Activated CD4-positive, alpha-beta memory T cell treated with anti-CD3 and anti-CD28 coated beads, Interleukin-2, amount 10 ng/mL, durations not matched to agents 7 days and 5 days (primary cell): ENCODE results near the gene ATP6V1B1. TPM values are rescaled to one million over a fixed set of nuclear protein-coding genes. Genes with fewer than 3 reads are reported as not detected.

ENCODE experiments used
- CTCF ChIA-PET: fragments of 350-600 bp; sonication (Branson Sonifier 250); formaldehyde crosslinking; loops from one replicate; lab custom pipeline; 2021; ENCODE audit warnings: antibody characterized with exemption, inconsistent platforms; lab: Charles Lee
- POLR2A ChIA-PET: fragments of 350-600 bp; sonication (Branson Sonifier 250); formaldehyde crosslinking; loops from one replicate; lab custom pipeline; 2021; ENCODE audit warnings: antibody characterized with exemption; lab: Charles Lee
- DNase-seq: peaks from one replicate; pipeline ENCODE4 v3.0.0-alpha.2; 2020
- H3K27ac Mint-ChIP-seq: one replicate; pipeline ENCODE4 v1.8.0; 2021; ENCODE audit warnings: mild to moderate bottlenecking, mixed read lengths
- H3K27me3 Mint-ChIP-seq: one replicate; pipeline ENCODE4 v1.8.0; 2021; ENCODE audit warnings: mixed read lengths
- H3K36me3 Mint-ChIP-seq: one replicate; pipeline ENCODE4 v1.8.0; 2021; ENCODE audit warnings: low read depth, mixed read lengths
- H3K4me1 Mint-ChIP-seq: one replicate; pipeline ENCODE4 v1.8.0; 2021; ENCODE audit warnings: mixed read lengths
- H3K4me3 Mint-ChIP-seq: one replicate; pipeline ENCODE4 v1.8.0; 2021; ENCODE audit warnings: mild to moderate bottlenecking, mixed read lengths
- H3K9me3 Mint-ChIP-seq: one replicate; pipeline ENCODE4 v1.8.0; 2021; ENCODE audit warnings: mixed read lengths
- total RNA-seq, 2 experiments: library from RNA; stranded (reverse); gene quantifications; one replicate each; pipeline ENCODE4 v1.2.3, GENCODE V29; 2021

Gene ATP6V1B1
- total RNA-seq, 2 experiments from 2014 or later, result not detected

GRCh38 chr2:70961648-70961994, 25.9 kb downstream of the ATP6V1B1 start:
- ChIA-PET CTCF (interaction anchor here (1.9 kb wide), 1 partner anchor 23 kb away, joined by 6 read pairs; no protein-coding TSS in a partner anchor), POLR2A (no interaction called here)
- no peak overlapping the region for H3K4me3 Mint-ChIP-seq
- H3K27me3 Mint-ChIP-seq, result peaks cover 19% of the 10 kb centered on the region
- no peaks in the 10 kb centered on the region for H3K36me3 Mint-ChIP-seq
- no peak for DNase-seq
- no peak overlapping the region for H3K27ac Mint-ChIP-seq
- peaks cover 16% of the 10 kb centered on the region for H3K4me1 Mint-ChIP-seq
- no peaks in the 10 kb centered on the region for H3K9me3 Mint-ChIP-seq

- Mint-ChIP-seq H3K27ac (no peak overlapping the region), H3K9me3 (no peaks in the 10 kb centered on the region), H3K4me3 (no peak overlapping the region), H3K4me1 (peaks cover 16% of the 10 kb centered on the region), H3K27me3 (peaks cover 24% of the 10 kb centered on the region), H3K36me3 (no peaks in the 10 kb centered on the region)
- ChIA-PET POLR2A (no interaction called here), CTCF (interaction anchor here (1.8 to 3.0 kb wide), 3 partner anchors 14 to 40 kb away, joined by 6 to 11 read pairs (median 6); no protein-coding TSS in a partner anchor)
- DNase-seq, result peak; percentile 14
Measured at GRCh38 chr2:70962211-70962884, 26.6 kb downstream of the ATP6V1B1 start.

DNA sequence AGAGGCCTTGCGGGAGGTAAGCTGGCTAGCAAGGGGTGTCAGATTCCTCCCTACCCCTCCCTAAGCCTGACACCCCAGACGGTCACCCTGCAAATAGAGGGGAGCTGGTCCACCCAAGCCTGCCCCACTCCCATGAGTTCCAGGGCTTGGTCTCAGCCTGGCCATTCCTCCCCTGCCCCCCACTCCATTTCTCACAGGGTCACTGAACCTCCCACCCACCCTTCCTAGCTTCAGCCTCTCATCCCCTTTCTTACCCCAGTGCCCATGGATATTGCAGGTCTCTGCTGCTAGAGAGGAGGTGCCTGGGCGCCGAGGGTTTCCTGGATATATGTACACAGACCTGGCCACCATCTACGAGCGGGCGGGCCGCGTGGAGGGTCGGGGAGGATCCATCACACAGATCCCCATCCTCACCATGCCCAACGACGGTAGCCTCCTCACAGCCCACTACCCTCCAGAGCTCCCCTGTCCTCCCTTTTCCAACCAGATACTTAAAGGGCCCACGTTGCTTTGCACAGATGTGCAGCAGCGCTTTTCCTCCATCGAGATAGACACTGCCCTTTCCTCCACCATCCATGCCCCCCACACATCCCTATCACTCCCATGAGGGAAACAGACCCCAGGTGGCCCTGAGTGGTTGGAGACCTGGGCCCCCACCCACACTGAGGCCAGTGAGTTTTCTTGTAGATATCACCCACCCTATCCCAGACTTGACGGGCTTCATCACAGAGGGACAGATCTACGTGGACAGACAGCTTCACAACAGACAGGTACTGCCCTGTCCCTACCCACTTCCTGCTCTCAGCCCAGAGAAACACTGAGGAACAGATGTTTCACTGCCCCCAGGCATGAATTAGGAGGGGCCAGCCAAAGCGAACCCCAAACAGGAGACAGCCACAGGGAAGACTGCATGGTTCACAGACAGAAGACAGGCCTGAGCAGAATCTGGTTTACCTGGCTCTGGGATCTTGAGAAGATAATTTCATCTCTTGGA, 27.5 kb downstream of the ATP6V1B1 start:
- no peak overlapping the region for H3K27ac Mint-ChIP-seq
- no peak overlapping the region for H3K4me3 Mint-ChIP-seq
- CTCF ChIA-PET, result interaction anchor here (1.2 to 4.0 kb wide), 8 partner anchors 9 to 192 kb away, joined by 3 to 20 read pairs (median 6); no protein-coding TSS in a partner anchor
- POLR2A ChIA-PET, result interaction anchor here (1.1 kb wide), 1 partner anchor 15 kb away, joined by 4 read pairs; no protein-coding TSS in a partner anchor
- H3K4me1 Mint-ChIP-seq, result peaks cover 10% of the 10 kb centered on the region
- H3K27me3 Mint-ChIP-seq, result peaks cover 30% of the 10 kb centered on the region
- H3K9me3 Mint-ChIP-seq, result no peaks in the 10 kb centered on the region
- H3K36me3 Mint-ChIP-seq, result no peaks in the 10 kb centered on the region
- peak; percentile 15 for DNase-seq

DNA sequence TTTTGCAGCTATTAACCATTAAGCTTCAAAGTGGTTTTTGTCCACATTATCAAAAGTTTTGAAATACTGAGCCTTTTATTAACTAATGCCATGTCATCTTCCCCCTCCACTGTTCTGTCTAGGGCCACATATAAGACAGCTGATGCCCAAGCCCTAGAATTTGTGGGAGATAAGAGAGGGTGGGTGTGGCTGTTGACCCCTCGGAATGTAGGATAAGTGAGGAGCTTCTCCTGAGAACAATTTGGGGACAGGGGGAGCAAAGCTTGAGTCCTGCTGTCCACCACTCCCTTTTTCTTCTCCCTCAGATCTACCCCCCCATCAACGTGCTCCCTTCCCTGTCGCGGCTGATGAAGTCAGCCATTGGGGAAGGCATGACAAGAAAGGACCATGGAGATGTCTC, 28.4 kb downstream of the ATP6V1B1 start:
- CTCF ChIA-PET, result interaction anchor here (0.7 to 4.6 kb wide), 15 partner anchors 10 to 1191 kb away, joined by 3 to 37 read pairs (median 6); partner anchors contain the start of genes ANKRD53 and NAGK
- Mint-ChIP-seq H3K4me1 (peaks cover 4% of the 10 kb centered on the region), H3K27me3 (peaks cover 33% of the 10 kb centered on the region), H3K4me3 (no peak overlapping the region), H3K36me3 (no peaks in the 10 kb centered on the region), H3K9me3 (no peaks in the 10 kb centered on the region), H3K27ac (no peak overlapping the region)
- no peak for DNase-seq
- POLR2A ChIA-PET, result interaction anchor here (1.1 kb wide), 1 partner anchor 16 kb away, joined by 4 read pairs; no protein-coding TSS in a partner anchor

- peak overlapping the region; percentile 70 for H3K4me3 Mint-ChIP-seq
- H3K4me1 Mint-ChIP-seq, result peaks cover 3% of the 10 kb centered on the region
- DNase-seq, result peak; percentile 82
- H3K27me3 Mint-ChIP-seq, result peaks cover 37% of the 10 kb centered on the region
- no peaks in the 10 kb centered on the region for H3K9me3 Mint-ChIP-seq
- H3K27ac Mint-ChIP-seq, result no peak overlapping the region
- ChIA-PET POLR2A (interaction anchor here (1.1 kb wide), 1 partner anchor 17 kb away, joined by 4 read pairs; no protein-coding TSS in a partner anchor), CTCF (interaction anchor here (0.7 to 4.6 kb wide), 22 partner anchors 9 to 1192 kb away, joined by 3 to 37 read pairs (median 5); partner anchors contain the start of genes ANKRD53, FIGLA and NAGK)
- no peaks in the 10 kb centered on the region for H3K36me3 Mint-ChIP-seq
Measured at GRCh38 chr2:70964596-70965386, 29.1 kb downstream of the ATP6V1B1 start.

DNA sequence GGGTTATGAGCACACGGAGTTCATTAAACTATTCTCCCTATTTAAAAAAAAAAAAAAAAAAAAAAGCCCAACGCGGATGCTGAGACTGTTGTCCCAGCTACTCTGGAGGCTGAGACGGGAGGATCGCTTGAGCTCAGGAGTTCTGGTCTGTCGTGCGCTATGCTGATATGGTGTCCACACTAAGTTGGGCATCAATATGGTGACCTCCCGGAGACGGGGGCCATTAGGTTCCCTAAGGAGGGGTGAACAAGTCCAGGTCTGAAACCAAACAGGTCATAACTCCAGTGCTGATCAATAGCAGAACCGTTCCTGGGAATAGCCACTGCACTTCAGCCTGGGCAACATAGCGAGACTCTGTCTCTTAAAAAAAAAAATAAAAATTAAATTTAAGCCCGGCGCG, 29.8 kb downstream of the ATP6V1B1 start:
- ChIA-PET POLR2A (no interaction called here), CTCF (interaction anchor here (0.6 to 4.6 kb wide), 16 partner anchors 8 to 368 kb away, joined by 3 to 37 read pairs (median 5); partner anchors contain the start of genes ANKRD53, FIGLA and NAGK)
- DNase-seq, result peak; percentile 12
- H3K4me3 Mint-ChIP-seq, result peak overlapping the region; percentile 70
- H3K36me3 Mint-ChIP-seq, result no peaks in the 10 kb centered on the region
- H3K9me3 Mint-ChIP-seq, result no peaks in the 10 kb centered on the region
- no peak overlapping the region for H3K27ac Mint-ChIP-seq
- H3K27me3 Mint-ChIP-seq, result peaks cover 41% of the 10 kb centered on the region
- peaks cover 3% of the 10 kb centered on the region for H3K4me1 Mint-ChIP-seq

GRCh38 chr2:70966681-70967080, 31.0 kb downstream of the ATP6V1B1 start:
- DNase-seq, result no peak
- peaks cover 46% of the 10 kb centered on the region for H3K27me3 Mint-ChIP-seq
- POLR2A ChIA-PET, result no interaction called here

GRCh38 chr2:70967189-70967588, 31.5 kb downstream of the ATP6V1B1 start:
- H3K4me1 Mint-ChIP-seq, result peaks cover 3% of the 10 kb centered on the region
- ChIA-PET CTCF (interaction anchor here (1.7 to 4.6 kb wide), 4 partner anchors 12 to 35 kb away, joined by 7 to 37 read pairs (median 14); partner anchors contain the start of gene ANKRD53), POLR2A (no interaction called here)
- H3K4me3 Mint-ChIP-seq, result no peak overlapping the region
- no peak overlapping the region for H3K27ac Mint-ChIP-seq
- no peaks in the 10 kb centered on the region for H3K9me3 Mint-ChIP-seq
- H3K36me3 Mint-ChIP-seq, result no peaks in the 10 kb centered on the region
- H3K27me3 Mint-ChIP-seq, result peaks cover 51% of the 10 kb centered on the region
- DNase-seq, result no peak

More at GRCh38 chr2:70966681-70967080, 31.0 kb downstream of the ATP6V1B1 start:
- CTCF ChIA-PET, result interaction anchor here (0.7 to 4.6 kb wide), 8 partner anchors 12 to 35 kb away, joined by 3 to 37 read pairs (median 9); partner anchors contain the start of gene ANKRD53
- Mint-ChIP-seq H3K27ac (no peak overlapping the region), H3K9me3 (no peaks in the 10 kb centered on the region), H3K4me1 (peaks cover 3% of the 10 kb centered on the region), H3K4me3 (no peak overlapping the region), H3K36me3 (no peaks in the 10 kb centered on the region)

- ChIA-PET CTCF (interaction anchor here (0.7 to 3.1 kb wide), 4 partner anchors 10 to 27 kb away, joined by 3 to 18 read pairs (median 3); no protein-coding TSS in a partner anchor), POLR2A (interaction anchor here (1.2 kb wide), 1 partner anchor 94 kb away, joined by 3 read pairs; the partner anchor contains the start of gene NAGK)
- Mint-ChIP-seq H3K4me3 (no peak overlapping the region), H3K36me3 (no peaks in the 10 kb centered on the region), H3K4me1 (peaks cover 15% of the 10 kb centered on the region), H3K27me3 (peaks cover 27% of the 10 kb centered on the region), H3K27ac (no peak overlapping the region), H3K9me3 (no peaks in the 10 kb centered on the region)
- no peak for DNase-seq
Measured at GRCh38 chr2:70974592-70974991, 38.9 kb downstream of the ATP6V1B1 start.

- no peak for DNase-seq
- H3K27me3 Mint-ChIP-seq, result peaks cover 24% of the 10 kb centered on the region
- CTCF ChIA-PET, result interaction anchor here (0.7 to 3.1 kb wide), 3 partner anchors 9 to 27 kb away, joined by 3 to 18 read pairs (median 3); no protein-coding TSS in a partner anchor
- no peaks in the 10 kb centered on the region for H3K9me3 Mint-ChIP-seq
- H3K4me3 Mint-ChIP-seq, result no peak overlapping the region
- peaks cover 15% of the 10 kb centered on the region for H3K4me1 Mint-ChIP-seq
- POLR2A ChIA-PET, result interaction anchor here (1.2 kb wide), 1 partner anchor 94 kb away, joined by 3 read pairs; the partner anchor contains the start of gene NAGK
- H3K27ac Mint-ChIP-seq, result no peak overlapping the region
- H3K36me3 Mint-ChIP-seq, result no peaks in the 10 kb centered on the region
Measured at GRCh38 chr2:70975237-70975636, 39.5 kb downstream of the ATP6V1B1 start.

GRCh38 chr2:70977605-70978205, 42.0 kb downstream of the ATP6V1B1 start:
- Mint-ChIP-seq H3K4me3 (peak overlapping the region; percentile 68), H3K36me3 (no peaks in the 10 kb centered on the region), H3K27me3 (peaks cover 11% of the 10 kb centered on the region), H3K9me3 (no peaks in the 10 kb centered on the region), H3K4me1 (peaks cover 15% of the 10 kb centered on the region), H3K27ac (peak overlapping the region; percentile 73)
- CTCF ChIA-PET, result interaction anchor here (1.2 to 3.8 kb wide), 2 partner anchors 12 to 24 kb away, joined by 3 to 37 read pairs; no protein-coding TSS in a partner anchor
- POLR2A ChIA-PET, result interaction anchor here (1.5 kb wide), 1 partner anchor 91 kb away, joined by 4 read pairs; the partner anchor contains the start of gene NAGK
- DNase-seq, result peak; percentile 40
